Measurements from ENCODE around the gene IGLL5.

DNA sequence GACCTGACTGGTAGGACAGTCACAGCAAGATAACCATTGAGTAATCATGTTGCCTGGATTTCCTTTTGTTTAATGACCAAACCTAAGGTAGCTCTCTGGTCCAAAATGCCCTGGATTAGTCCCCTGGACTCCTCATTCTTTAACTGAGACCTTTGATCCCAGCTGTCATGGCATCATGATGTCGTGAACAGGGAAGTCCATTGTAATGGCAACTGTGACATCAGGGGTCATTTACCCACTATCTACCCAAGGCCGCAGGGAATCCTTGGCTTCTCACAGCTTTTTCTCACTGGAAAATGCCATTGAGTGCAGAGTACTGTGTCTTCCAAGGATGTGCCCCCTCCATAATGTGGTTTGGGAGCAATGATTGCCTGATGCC, 29.1 kb upstream of the IGLL5 start:
- TF ChIP-seq YY1 (IDR thresholded peaks at IDR 0.05; ENCODE audit: low read depth) = no peak
- no peak for TF ChIP-seq POLR2AphosphoS5 (IDR thresholded peaks at IDR 0.05; ENCODE audit: low read depth, low read length)
- TF ChIP-seq TAF1 (IDR thresholded peaks at IDR 0.05; ENCODE audit: borderline replicate concordance, low read depth, low read length) = no peak

Data from SK-N-SH (cell line).